GM12878 (cell line): ENCODE data around the gene MYO9B. TPM values are rescaled to one million over a fixed set of nuclear protein-coding genes. Genes with fewer than 3 reads are reported as not detected.

Experiments
- ATAC-seq: fragments of 200-7000 bp; cut with Tn5 transposase; 3 replicates; pipeline ENCODE4 v1.9.1; 2020; ENCODE audit warnings: mild to moderate bottlenecking, moderate library complexity
- BruUV-seq: library from RNA; stranded (reverse); fragments of 400-500 nt; replicated peaks from 2 replicates; lab custom pipeline; 2021; lab: Mats Ljungman, UMichigan
- CTCF ChIA-PET: fragments of 300-600 bp; sonication (Branson Sonifier 250); formaldehyde crosslinking; extraction: SDS; loops from one replicate; lab custom pipeline; 2021; ENCODE audit warnings: inconsistent platforms; lab: Yijun Ruan, JAX
- POLR2A ChIA-PET: fragments of 350-600 bp; formaldehyde crosslinking; extraction: SDS; loops from one replicate; lab custom pipeline; 2021; ENCODE audit warnings: inconsistent platforms; lab: Charles Lee
- RAD21 ChIA-PET: fragments of 300-600 bp; sonication (Branson Sonifier 250); formaldehyde crosslinking; loops from one replicate; lab custom pipeline; 2023; ENCODE audit warnings: antibody characterized with exemption; ENCODE audit not compliant: unreplicated experiment; lab: Charles Lee
- SMC1A ChIA-PET: fragments of 300-600 bp; sonication (Branson Sonifier 250); formaldehyde crosslinking; loops from one replicate; lab custom pipeline; 2023; ENCODE audit not compliant: unreplicated experiment, uncharacterized antibody; lab: Charles Lee
- DNase-seq: peaks from one replicate; pipeline ENCODE4 v3.0.0-alpha.2; 2011; ENCODE audit warnings: low read depth, low spot score
- FAIRE-seq: peaks from 3 replicates; lab custom pipeline; 2011; peaks lifted over from hg19 to GRCh38; lab: Jason Lieb, UNC
- H2AFZ ChIP-seq: 2 replicates; pipeline ENCODE4 v1.6.0; 2011; ENCODE audit warnings: low read depth, low read length, control low read depth; ENCODE audit not compliant: control insufficient read depth
- H3K27ac ChIP-seq: 2 replicates; pipeline ENCODE4 v1.5.1; 2011; ENCODE audit warnings: control low read depth; ENCODE audit not compliant: control insufficient read depth, insufficient read depth
- H3K27me3 ChIP-seq, 2 experiments: replicated peaks in 1 of 2; 2 replicates each; pipeline versions ENCODE4 v1.6.0 to v1.6.1; 2011; ENCODE audit warnings: low read length in 1 of 2; ENCODE audit not compliant: control insufficient read depth in 2 of 2, insufficient read depth in 2 of 2
- H3K36me3 ChIP-seq, 2 experiments: 2 replicates each; pipeline ENCODE4 v1.5.1; 2011; ENCODE audit warnings: low read length in 1 of 2; ENCODE audit not compliant: control insufficient read depth in 2 of 2, insufficient read depth in 2 of 2
- H3K4me1 ChIP-seq: 2 replicates; pipeline ENCODE4 v1.6.1; 2011; ENCODE audit warnings: mild to moderate bottlenecking, low read length, moderate library complexity, mixed read lengths; ENCODE audit not compliant: control insufficient read depth, insufficient read depth
- H3K4me2 ChIP-seq: 2 replicates; pipeline ENCODE4 v1.6.0; 2011; ENCODE audit warnings: control low read depth; ENCODE audit not compliant: control insufficient read depth, insufficient read depth
- H3K4me3 ChIP-seq: fragments of 200-600 bp; sonication (generic); 2 replicates; pipeline ENCODE4 v1.5.1; 2016
- H3K79me2 ChIP-seq: 2 replicates; pipeline ENCODE4 v1.6.0; 2011; ENCODE audit warnings: low read length; ENCODE audit not compliant: control insufficient read depth, insufficient read depth
- H3K9ac ChIP-seq: 2 replicates; pipeline ENCODE4 v1.8.0; 2011; ENCODE audit warnings: low read length, control low read depth, mixed read lengths; ENCODE audit not compliant: control insufficient read depth, insufficient read depth
- H3K9me3 ChIP-seq: replicated peaks from 3 replicates; pipeline ENCODE4 v1.5.1; 2011; ENCODE audit warnings: mild to moderate bottlenecking, low read length; ENCODE audit not compliant: control insufficient read depth, insufficient read depth
- H4K20me1 ChIP-seq: 2 replicates; pipeline ENCODE4 v1.6.0; 2011; ENCODE audit not compliant: control insufficient read depth, insufficient read depth
- BHLHE40 ChIP-seq, 2 experiments: fragments of 450-650 bp in 1 of 2; IDR thresholded peaks; 2 replicates each; pipeline ENCODE4 v1.6.1; 2011 to 2017; ENCODE audit warnings: low read depth in 2 of 2, borderline replicate concordance in 1 of 2, improper control_type of control experiment in 1 of 2, low read length in 1 of 2, mild to moderate bottlenecking in 1 of 2
- GABPA ChIP-seq: IDR thresholded peaks from 2 replicates; pipeline ENCODE4 v1.6.1; 2014; ENCODE audit warnings: antibody characterized with exemption, low read depth, mild to moderate bottlenecking, inconsistent platforms
- MTA2 ChIP-seq: fragments of 450-650 bp; IDR thresholded peaks from 2 replicates; pipeline ENCODE4 v1.6.1; 2016; ENCODE audit warnings: low read depth, mild to moderate bottlenecking, moderate library complexity
- NBN ChIP-seq: fragments of 450-650 bp; IDR thresholded peaks from 2 replicates; pipeline ENCODE4 v1.6.1; 2016
- NRF1 ChIP-seq: conservative IDR thresholded peaks from 2 replicates; pipeline ENCODE4 v1.6.1; 2011; ENCODE audit warnings: mild to moderate bottlenecking, low read depth, low read length, improper control_type of control experiment
- RELB ChIP-seq: fragments of 450-650 bp; IDR thresholded peaks from 2 replicates; pipeline ENCODE4 v1.6.1; 2017; ENCODE audit warnings: low read depth, mild to moderate bottlenecking, moderate library complexity
- SPI1 ChIP-seq: IDR thresholded peaks from 2 replicates; pipeline ENCODE4 v1.6.1; 2011; ENCODE audit warnings: low read depth, mild to moderate bottlenecking, low read length, moderate library complexity, borderline replicate concordance; ENCODE audit not compliant: insufficient read depth
- STAT1 ChIP-seq: fragments of 450-650 bp; conservative IDR thresholded peaks from 2 replicates; pipeline ENCODE4 v1.6.1; 2014; ENCODE audit warnings: antibody characterized with exemption, mild to moderate bottlenecking
- TBL1XR1 ChIP-seq: IDR thresholded peaks from 2 replicates; pipeline ENCODE4 v1.6.1; 2012; ENCODE audit warnings: low read depth, low read length, improper control_type of control experiment
- TCF3 ChIP-seq: IDR thresholded peaks from 2 replicates; pipeline ENCODE4 v1.6.1; 2012; ENCODE audit warnings: low read depth, mild to moderate bottlenecking, low read length, borderline replicate concordance; ENCODE audit not compliant: insufficient read depth
- YY1 ChIP-seq: IDR thresholded peaks from 2 replicates; pipeline ENCODE4 v1.6.1; 2011; ENCODE audit warnings: low read depth, mild to moderate bottlenecking, low read length
- WGBS: methylation state at CpG from one replicate; pipeline ENCODE4 v1.1.6; 2016; ENCODE audit warnings: low lambda C conversion rate; ENCODE audit not compliant: insufficient replicate concordance, insufficient coverage; ENCODE audit errors: missing lambda C conversion rate; 5-methylcytosine and 5-hydroxymethylcytosine counted together
- in situ Hi-C: fragments of 300-500 bp; cut with MboI; formaldehyde crosslinking; loops from 9 replicates; pipeline ENCODE4 v1.14.3; 2018; ENCODE audit warnings: mixed read lengths
- intact Hi-C: fragments of 100-400 bp; cut with micrococcal nuclease; formaldehyde crosslinking; loops from one replicate; pipeline ENCODE4 v1.14.2; 2022; ENCODE audit not compliant: unreplicated experiment
- polyA plus RNA-seq, 11 experiments: library from polyadenylated mRNA; depleted of rRNA in 4 of 11; unstranded in 6 of 11; stranded (reverse) in 5 of 11; fragments of >200 nt; fragmentation: Nextera tagmentation in 4 of 11; fragmentation: Illumina TruSeq in 1 of 11; extraction: Ambion mirVana in 4 of 11; extraction: Trizol in 1 of 11; gene quantifications; 1 replicate in 1 of 11; 2 replicates in 10 of 11; pipeline versions ENCODE4 v1.2.1 to v1.2.3, GENCODE V29; 2011 to 2016; ENCODE audit warnings: inconsistent platforms in 2 of 11, missing spikeins in 2 of 11, low read depth in 1 of 11
- total RNA-seq, 4 experiments: library from RNA; depleted of rRNA in 3 of 4; stranded (reverse); fragments of >200 nt in 3 of 4; fragmentation: Illumina TruSeq in 1 of 4; extraction: Trizol in 1 of 4; gene quantifications; 2 replicates each; pipeline versions ENCODE4 v1.2.1 to v1.2.3, GENCODE V29; 2013 to 2021
- TF ChIP-seq, protein P1 (sequence below): fragments of 450-650 bp; IDR thresholded peaks from 2 replicates; pipeline ENCODE4 v1.6.1; 2017; ENCODE audit warnings: mild to moderate bottlenecking
- TF ChIP-seq, protein P2 (sequence below): IDR thresholded peaks from 2 replicates; pipeline ENCODE4 v1.6.1; 2012; ENCODE audit warnings: low read length, inconsistent platforms
- TF ChIP-seq, protein P3 (sequence below): IDR thresholded peaks from 2 replicates; pipeline ENCODE4 v1.6.1; 2012; ENCODE audit warnings: improper control_type of control experiment, low read depth, low read length; ENCODE audit not compliant: insufficient replicate concordance

Gene MYO9B
- total and polyA plus RNA-seq, 10 of the 15 experiments (the other 5 are each of a cell fraction or from before 2014, with no cell fraction given): 5.4 to 165 (median 45.8) TPM

DNA sequence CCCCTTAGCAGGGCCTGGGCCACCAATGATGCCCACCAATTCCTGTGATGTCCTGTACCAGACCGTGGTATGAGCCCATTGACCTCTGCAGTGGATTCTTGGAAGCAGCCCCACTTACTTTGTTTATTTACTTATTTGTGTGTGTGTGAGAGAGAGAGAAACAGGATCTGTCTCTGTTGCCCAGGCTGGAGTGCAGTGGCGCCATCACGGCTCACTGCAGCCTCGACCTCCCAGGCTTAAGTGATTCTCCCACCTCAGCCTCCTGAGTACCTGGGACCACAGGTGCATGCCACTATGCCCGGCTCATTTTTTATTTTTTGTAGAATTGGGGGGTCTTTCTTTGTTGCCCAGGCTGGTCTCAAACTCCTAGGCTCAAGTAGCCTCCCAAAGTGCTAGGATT, 13.0 kb downstream of the MYO9B start:
- POLR2A ChIA-PET: interaction anchor here (1.5 kb wide), 1 partner anchor 9 kb away, joined by 3 read pairs; no protein-coding TSS in a partner anchor
- Histone ChIP-seq H3K79me2 (peaks cover 92% of the 10 kb centered on the region), H3K9ac (no peak overlapping the region), H3K4me1 (peaks cover 31% of the 10 kb centered on the region), H3K4me3 (no peak overlapping the region), H3K27me3 (no peaks in the 10 kb centered on the region), H4K20me1 (peaks cover 11% of the 10 kb centered on the region), H3K4me2 (no peak overlapping the region), H2AFZ (no peak overlapping the region), H3K36me3 (peaks cover 18 to 24% of the 10 kb centered on the region in 2 experiments; a peak in 3 of 4 replicates), H3K27ac (no peak overlapping the region), H3K9me3 (no peaks in the 10 kb centered on the region)
- DNase-seq (no peak), ATAC-seq (no peak), FAIRE-seq (no peak)
- RAD21 ChIA-PET: no interaction called here
- intact Hi-C loops (no loop called here), in situ Hi-C loops (no loop called here)
- WGBS: 97% methylated on average over 5 of the region's 5 CpGs
- no TSS peak for BruUV-seq
- CTCF ChIA-PET: interaction anchor here (0.6 kb wide), 1 partner anchor 368 kb away, joined by 4 read pairs; no protein-coding TSS in a partner anchor
- SMC1A ChIA-PET: interaction anchor here (1.6 kb wide), 1 partner anchor 10 kb away, joined by 5 read pairs; no protein-coding TSS in a partner anchor
- TF ChIP-seq NBN (no peak), BHLHE40 (IDR thresholded peaks at IDR 0.05; ENCODE audit: borderline replicate concordance in 1 of 2, low read depth in 2 of 2, low read length in 1 of 2) (no peak), STAT1 (no peak), NRF1 (no peak), MTA2 (no peak), TBL1XR1 (no peak), TCF3 (no peak), RELB (no peak), YY1 (no peak), SPI1 (no peak), GABPA (no peak)
- TF ChIP-seq, protein P1, sequence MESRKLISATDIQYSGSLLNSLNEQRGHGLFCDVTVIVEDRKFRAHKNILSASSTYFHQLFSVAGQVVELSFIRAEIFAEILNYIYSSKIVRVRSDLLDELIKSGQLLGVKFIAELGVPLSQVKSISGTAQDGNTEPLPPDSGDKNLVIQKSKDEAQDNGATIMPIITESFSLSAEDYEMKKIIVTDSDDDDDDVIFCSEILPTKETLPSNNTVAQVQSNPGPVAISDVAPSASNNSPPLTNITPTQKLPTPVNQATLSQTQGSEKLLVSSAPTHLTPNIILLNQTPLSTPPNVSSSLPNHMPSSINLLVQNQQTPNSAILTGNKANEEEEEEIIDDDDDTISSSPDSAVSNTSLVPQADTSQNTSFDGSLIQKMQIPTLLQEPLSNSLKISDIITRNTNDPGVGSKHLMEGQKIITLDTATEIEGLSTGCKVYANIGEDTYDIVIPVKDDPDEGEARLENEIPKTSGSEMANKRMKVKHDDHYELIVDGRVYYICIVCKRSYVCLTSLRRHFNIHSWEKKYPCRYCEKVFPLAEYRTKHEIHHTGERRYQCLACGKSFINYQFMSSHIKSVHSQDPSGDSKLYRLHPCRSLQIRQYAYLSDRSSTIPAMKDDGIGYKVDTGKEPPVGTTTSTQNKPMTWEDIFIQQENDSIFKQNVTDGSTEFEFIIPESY: no peak
- TF ChIP-seq, protein P2, sequence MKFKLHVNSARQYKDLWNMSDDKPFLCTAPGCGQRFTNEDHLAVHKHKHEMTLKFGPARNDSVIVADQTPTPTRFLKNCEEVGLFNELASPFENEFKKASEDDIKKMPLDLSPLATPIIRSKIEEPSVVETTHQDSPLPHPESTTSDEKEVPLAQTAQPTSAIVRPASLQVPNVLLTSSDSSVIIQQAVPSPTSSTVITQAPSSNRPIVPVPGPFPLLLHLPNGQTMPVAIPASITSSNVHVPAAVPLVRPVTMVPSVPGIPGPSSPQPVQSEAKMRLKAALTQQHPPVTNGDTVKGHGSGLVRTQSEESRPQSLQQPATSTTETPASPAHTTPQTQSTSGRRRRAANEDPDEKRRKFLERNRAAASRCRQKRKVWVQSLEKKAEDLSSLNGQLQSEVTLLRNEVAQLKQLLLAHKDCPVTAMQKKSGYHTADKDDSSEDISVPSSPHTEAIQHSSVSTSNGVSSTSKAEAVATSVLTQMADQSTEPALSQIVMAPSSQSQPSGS: no peak
- TF ChIP-seq, protein P3, sequence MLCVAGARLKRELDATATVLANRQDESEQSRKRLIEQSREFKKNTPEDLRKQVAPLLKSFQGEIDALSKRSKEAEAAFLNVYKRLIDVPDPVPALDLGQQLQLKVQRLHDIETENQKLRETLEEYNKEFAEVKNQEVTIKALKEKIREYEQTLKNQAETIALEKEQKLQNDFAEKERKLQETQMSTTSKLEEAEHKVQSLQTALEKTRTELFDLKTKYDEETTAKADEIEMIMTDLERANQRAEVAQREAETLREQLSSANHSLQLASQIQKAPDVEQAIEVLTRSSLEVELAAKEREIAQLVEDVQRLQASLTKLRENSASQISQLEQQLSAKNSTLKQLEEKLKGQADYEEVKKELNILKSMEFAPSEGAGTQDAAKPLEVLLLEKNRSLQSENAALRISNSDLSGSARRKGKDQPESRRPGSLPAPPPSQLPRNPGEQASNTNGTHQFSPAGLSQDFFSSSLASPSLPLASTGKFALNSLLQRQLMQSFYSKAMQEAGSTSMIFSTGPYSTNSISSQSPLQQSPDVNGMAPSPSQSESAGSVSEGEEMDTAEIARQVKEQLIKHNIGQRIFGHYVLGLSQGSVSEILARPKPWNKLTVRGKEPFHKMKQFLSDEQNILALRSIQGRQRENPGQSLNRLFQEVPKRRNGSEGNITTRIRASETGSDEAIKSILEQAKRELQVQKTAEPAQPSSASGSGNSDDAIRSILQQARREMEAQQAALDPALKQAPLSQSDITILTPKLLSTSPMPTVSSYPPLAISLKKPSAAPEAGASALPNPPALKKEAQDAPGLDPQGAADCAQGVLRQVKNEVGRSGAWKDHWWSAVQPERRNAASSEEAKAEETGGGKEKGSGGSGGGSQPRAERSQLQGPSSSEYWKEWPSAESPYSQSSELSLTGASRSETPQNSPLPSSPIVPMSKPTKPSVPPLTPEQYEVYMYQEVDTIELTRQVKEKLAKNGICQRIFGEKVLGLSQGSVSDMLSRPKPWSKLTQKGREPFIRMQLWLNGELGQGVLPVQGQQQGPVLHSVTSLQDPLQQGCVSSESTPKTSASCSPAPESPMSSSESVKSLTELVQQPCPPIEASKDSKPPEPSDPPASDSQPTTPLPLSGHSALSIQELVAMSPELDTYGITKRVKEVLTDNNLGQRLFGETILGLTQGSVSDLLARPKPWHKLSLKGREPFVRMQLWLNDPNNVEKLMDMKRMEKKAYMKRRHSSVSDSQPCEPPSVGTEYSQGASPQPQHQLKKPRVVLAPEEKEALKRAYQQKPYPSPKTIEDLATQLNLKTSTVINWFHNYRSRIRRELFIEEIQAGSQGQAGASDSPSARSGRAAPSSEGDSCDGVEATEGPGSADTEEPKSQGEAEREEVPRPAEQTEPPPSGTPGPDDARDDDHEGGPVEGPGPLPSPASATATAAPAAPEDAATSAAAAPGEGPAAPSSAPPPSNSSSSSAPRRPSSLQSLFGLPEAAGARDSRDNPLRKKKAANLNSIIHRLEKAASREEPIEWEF: no peak
